ENCODE measurements around the gene APC. TPM values are rescaled to one million over a fixed set of nuclear protein-coding genes. Genes with fewer than 3 reads are reported as not detected.
"Not testable (repeated sequence)": the region's sequence is repeated elsewhere in the genome, so short reads cannot be mapped to it uniquely, and the experiment has no call there.

Gene APC
- total RNA-seq, 4 donors from 2014 or later, result 106 to 166 (median 121) TPM

GRCh38 chr5:112710896-112711295 lies 26.8 kb upstream of the APC start:
- WGBS, result 95% methylated on average over 4 of the region's 4 CpGs
- peaks cover 29 to 66% (median 60%) of the 10 kb centered on the region in 4 donors for H3K4me1 ChIP-seq
- TF ChIP-seq POLR2AphosphoS5 (IDR thresholded peaks at IDR 0.05) (no peak), CTCF (IDR thresholded peaks at IDR 0.05) (no peak), EP300 (IDR thresholded peaks at IDR 0.05) (no peak)
- intact Hi-C loops (cut with DNase I), result loop anchor here (5.0 kb wide), 1 partner anchor 41 kb away; no protein-coding TSS in a partner anchor
- H3K4me3 ChIP-seq, result no peak overlapping the region
- H3K27ac ChIP-seq (replicated peaks in 1 of 4), result no peak overlapping the region
- no peaks in the 10 kb centered on the region for H3K36me3 ChIP-seq
- peak; percentile 60 for DNase-seq (ENCODE audit: extremely low spot score)
- no peaks in the 10 kb centered on the region for H3K9me3 ChIP-seq
- no peaks in the 10 kb centered on the region for H3K27me3 ChIP-seq

- 86% methylated on average over 3 of the region's 3 CpGs for WGBS
- Histone ChIP-seq H3K36me3 (no peaks in the 10 kb centered on the region), H3K27me3 (no peaks in the 10 kb centered on the region), H3K4me1 (peaks cover 29 to 65% (median 58%) of the 10 kb centered on the region in 4 donors), H3K4me3 (no peak overlapping the region), H3K9me3 (no peaks in the 10 kb centered on the region), H3K27ac (replicated peaks in 1 of 4) (no peak overlapping the region)
- TF ChIP-seq CTCF (IDR thresholded peaks at IDR 0.05), result no peak
- TF ChIP-seq EP300 (IDR thresholded peaks at IDR 0.05), result no peak
- no peak for TF ChIP-seq POLR2AphosphoS5 (IDR thresholded peaks at IDR 0.05)
- no peak for TF ChIP-seq POLR2A (IDR thresholded peaks at IDR 0.05; ENCODE audit: low read depth)
- intact Hi-C loops (cut with DNase I), result loop anchor here (5.0 kb wide), 1 partner anchor 41 kb away; no protein-coding TSS in a partner anchor
- DNase-seq (ENCODE audit: extremely low spot score), result peak; percentile 8
Observed at GRCh38 chr5:112711436-112711835, 26.2 kb upstream of the APC start.

GRCh38 chr5:112713206-112713605 lies 24.5 kb upstream of the APC start:
- 94% methylated on average over 5 of the region's 5 CpGs for WGBS
- Histone ChIP-seq H3K4me3 (no peak overlapping the region), H3K9me3 (no peaks in the 10 kb centered on the region), H3K27me3 (no peaks in the 10 kb centered on the region), H3K36me3 (no peaks in the 10 kb centered on the region), H3K4me1 (peaks cover 27 to 59% (median 52%) of the 10 kb centered on the region in 4 donors), H3K27ac (replicated peaks in 1 of 4) (no peak overlapping the region)
- no peak for DNase-seq (ENCODE audit: extremely low spot score)
- intact Hi-C loops (cut with DNase I), result loop anchor here (5.0 kb wide), 1 partner anchor 39 kb away; no protein-coding TSS in a partner anchor
- no peak for TF ChIP-seq POLR2AphosphoS5 (IDR thresholded peaks at IDR 0.05)
- no peak for TF ChIP-seq POLR2A (IDR thresholded peaks at IDR 0.05; ENCODE audit: low read depth)
- TF ChIP-seq CTCF (IDR thresholded peaks at IDR 0.05), result no peak

- H3K4me1 ChIP-seq, result peaks cover 20 to 35% (median 35%) of the 10 kb centered on the region in 4 donors
- H3K4me3 ChIP-seq; intact Hi-C loops (cut with DNase I); H3K9me3 ChIP-seq; H3K27ac ChIP-seq (replicated peaks in 1 of 4); H3K36me3 ChIP-seq; DNase-seq (ENCODE audit: extremely low spot score); H3K27me3 ChIP-seq: not testable (repeated sequence)
- WGBS, result over 99% methylated on average over 7 of the region's 7 CpGs
Observed at GRCh38 chr5:112716895-112717294, 20.8 kb upstream of the APC start.

- TF ChIP-seq POLR2AphosphoS5 (IDR thresholded peaks at IDR 0.05) (no peak), EP300 (IDR thresholded peaks at IDR 0.05) (no peak), POLR2A (IDR thresholded peaks at IDR 0.05; ENCODE audit: low read depth) (no peak), CTCF (IDR thresholded peaks at IDR 0.05) (no peak)
- intact Hi-C loops (cut with DNase I), result no loop called here
- H3K27me3 ChIP-seq, result no peaks in the 10 kb centered on the region
- no peak for DNase-seq (ENCODE audit: extremely low spot score)
- H3K36me3 ChIP-seq, result no peaks in the 10 kb centered on the region
- WGBS, result 84% methylated on average over 1 of the region's 1 CpG
- H3K27ac ChIP-seq (replicated peaks in 1 of 4), result no peak overlapping the region
- H3K4me1 ChIP-seq, result peaks cover 20 to 32% (median 29%) of the 10 kb centered on the region in 4 donors
- H3K9me3 ChIP-seq, result no peaks in the 10 kb centered on the region
- H3K4me3 ChIP-seq, result no peak overlapping the region
Observed at GRCh38 chr5:112717506-112718082, 20.1 kb upstream of the APC start.

All from esophagus muscularis mucosa (tissue), 4 donors.